Measurements from ENCODE around the gene ZNF670.
A peak's percentile ranks its signal among the peaks of the same experiment; 100 is the strongest.
"Not testable (repeated sequence)": the region's sequence is repeated elsewhere in the genome, so short reads cannot be mapped to it uniquely, and the experiment has no call there.

ZNF670 gene

DNA sequence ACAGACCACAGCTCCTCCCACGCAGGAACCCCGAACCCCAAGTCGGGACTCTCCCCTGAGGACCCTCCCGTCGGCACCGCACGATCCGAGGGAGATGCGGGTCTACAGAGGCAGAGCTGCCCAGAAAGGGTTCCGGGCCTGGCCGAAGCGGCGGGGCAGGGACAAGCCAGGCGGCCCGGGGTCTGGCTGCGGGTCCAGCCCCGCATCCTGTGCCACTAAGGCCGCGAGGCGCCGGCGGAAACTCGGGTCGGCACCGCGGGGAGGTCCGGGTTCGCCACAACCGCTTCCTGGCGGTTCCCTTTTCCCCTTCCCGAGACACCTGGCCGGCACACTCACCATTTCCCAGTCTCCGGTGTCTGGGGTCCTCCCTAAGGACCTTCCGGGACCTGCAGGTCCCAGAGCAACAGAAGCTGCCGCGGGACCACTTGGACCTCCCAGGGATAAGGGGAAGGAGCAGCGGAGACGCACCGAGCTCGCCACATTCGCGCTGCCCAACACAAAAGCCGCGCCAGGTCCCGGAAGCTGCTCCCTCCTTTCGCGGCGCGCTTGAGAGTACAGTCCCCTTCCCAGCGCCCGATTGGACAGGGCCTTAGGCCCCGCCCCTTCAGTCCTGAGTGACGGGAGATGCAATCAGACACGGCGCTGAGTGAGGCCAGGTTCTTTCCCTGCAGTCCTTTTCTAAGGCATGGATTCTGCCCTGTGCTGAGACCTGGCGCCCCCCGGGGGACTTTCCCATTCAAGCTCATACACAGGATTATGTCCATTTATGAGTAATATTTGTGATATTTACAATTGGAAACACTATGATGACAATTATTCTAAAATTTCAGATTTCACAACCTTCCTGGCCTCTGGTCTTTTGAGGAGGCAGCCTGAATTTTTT, at the start of gene ZNF670:
Gene ZNF670, minus strand, starts transcription at position 554 of the 883 bp plus-strand sequence. Its CDS starts 215 bp downstream, at position 339.
- peak; percentile 92 for DNase-seq

DNA sequence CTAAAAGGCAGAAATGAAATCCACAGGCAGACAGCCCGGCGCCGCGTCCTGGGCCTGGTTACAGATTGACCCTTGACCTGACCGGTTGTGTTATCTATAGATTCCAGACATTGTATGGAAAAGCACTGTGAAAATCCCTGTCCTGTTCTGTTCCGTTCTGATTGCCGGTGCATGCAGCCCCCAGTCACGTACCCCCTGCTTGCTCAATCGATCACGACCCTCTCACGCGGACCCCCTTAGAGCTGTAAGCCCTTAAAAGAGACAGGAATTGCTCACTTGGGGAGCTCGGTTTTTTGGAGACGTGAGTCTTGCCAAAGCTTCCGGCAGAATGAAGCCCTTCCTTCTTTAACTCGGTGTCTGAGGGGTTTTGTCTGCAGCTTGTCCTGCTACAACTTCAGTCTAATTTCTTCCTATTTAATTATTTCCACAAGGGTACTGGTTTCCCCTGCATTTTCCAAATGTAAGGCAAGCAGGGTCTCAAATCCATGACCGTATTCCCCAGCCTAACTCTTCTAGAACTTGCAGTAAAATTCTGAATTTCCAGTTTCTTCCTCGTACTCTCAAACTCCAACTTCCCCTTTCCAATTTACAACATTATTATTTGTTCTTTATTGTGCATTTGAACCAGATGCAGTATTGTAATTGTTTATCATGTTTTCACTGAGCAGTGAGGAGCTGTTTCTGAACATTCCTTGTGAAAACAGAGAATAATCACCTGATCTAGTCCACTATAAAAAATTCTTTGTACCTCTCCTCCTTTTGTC, 49.1 kb upstream of the ZNF670 start:
- DNase-seq, result not testable (repeated sequence)

DNA sequence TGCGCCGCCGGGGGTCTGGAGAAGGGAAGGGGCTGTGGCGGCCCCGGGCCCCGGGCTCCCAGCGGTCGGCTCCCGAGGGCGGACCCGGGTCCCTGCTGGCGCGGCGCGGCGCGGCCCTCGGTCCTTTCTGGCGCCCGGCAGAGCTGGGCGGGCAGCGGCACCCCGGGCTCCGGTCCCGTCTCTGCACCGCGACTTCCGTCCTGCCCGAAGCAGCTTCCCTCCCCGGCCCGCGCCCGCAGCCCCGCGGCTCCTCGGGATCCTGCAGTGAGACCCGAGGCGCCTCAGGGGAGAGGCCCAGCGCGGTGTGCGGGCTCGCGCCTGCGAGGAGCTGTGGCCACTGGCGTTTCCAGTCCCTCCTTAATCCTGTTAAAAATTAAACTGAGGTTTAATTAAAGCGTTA, 48.0 kb upstream of the ZNF670 start:
- not testable (repeated sequence) for DNase-seq

DNA sequence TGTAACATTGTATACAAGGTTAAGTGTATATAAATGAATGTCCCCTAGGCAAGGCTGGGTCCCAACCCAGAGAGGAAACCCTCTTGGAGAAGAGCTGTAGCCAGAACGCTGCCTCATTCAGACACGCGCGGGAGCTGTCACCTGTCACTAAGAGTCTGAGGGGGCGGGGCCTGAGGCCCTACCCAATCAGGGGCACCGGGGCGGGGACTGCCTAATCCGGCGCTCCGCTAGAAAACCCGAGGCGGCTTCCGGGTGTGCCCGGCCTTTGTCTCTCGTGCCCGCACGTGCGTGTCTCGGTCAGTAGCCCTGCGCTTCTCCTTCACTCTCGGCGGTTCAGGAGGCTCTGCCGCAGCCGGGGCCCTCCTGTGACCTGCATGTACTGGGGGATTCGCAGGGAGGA, 47.6 kb upstream of the ZNF670 start:
- DNase-seq, result not testable (repeated sequence)

DNA sequence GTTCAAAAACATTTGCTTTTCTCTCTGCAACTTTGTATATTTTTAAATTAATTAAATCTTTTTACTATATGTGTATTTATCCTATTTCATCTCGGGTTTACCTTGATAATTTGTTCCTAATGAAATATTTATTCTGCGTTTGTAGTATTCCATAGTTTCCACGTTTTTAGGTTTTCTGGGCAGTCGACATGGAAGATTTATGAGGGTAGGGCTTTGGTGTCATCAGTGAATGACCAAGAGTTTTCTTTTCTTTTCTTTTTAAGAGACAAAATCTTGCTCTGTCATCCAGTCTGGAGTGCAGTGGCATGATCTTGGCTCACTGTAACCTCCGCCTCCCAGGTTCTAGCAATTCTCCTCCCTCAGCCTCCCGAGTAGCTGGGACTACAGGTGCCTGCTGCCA, 42.8 kb upstream of the ZNF670 start:
- DNase-seq, result no peak

DNA sequence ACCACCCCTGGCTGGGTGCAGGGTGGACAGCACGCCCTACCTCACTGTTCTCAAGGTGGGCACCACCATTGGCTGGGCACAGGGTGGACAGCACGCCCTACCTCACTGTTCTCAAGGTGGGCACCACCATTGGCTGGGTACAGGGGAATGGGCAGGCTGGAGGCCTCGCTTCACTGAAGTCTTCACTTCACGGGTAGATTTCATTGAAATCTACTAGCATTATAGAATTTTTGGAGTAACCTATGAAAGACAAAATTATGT, 41.7 kb upstream of the ZNF670 start:
- not testable (repeated sequence) for DNase-seq

DNA sequence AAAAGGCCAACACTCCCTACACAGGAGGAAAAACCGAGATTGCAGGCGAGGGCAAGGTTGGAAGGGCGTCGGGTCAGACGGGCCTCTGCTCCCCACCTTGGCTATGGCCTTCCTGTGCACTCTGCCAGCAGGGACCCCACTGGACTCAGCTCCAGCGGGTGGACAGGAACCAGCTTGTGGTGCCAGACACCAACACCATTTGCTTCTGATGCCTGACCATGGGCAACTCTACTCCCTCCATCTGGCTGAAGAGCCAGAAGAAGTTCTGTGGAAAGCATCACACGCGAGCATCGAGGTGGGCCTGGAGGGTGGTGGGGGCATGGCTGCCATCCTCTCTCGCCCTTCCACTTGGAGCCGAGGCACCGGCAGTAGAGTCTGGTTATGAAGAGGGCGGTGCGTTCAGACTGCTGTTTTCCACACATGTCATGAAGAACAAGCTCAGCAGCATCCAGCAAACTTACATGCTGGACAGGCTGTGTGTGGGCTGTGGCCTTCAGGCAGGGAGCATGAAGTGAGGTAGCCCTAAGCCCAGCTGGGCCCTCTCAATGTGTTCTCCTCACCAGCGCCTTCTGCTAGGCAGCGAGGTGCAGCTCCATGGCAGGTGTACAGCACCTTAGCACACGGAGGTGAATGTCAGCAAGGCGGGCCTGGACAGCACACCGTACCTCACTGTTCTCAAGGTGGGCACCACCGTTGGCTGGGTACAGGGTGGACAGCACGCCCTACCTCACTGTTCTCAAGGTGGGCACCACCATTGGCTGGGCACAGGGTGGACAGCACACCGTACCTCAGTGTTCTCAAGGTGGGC, 41.2 kb upstream of the ZNF670 start:
- no peak for DNase-seq

DNA sequence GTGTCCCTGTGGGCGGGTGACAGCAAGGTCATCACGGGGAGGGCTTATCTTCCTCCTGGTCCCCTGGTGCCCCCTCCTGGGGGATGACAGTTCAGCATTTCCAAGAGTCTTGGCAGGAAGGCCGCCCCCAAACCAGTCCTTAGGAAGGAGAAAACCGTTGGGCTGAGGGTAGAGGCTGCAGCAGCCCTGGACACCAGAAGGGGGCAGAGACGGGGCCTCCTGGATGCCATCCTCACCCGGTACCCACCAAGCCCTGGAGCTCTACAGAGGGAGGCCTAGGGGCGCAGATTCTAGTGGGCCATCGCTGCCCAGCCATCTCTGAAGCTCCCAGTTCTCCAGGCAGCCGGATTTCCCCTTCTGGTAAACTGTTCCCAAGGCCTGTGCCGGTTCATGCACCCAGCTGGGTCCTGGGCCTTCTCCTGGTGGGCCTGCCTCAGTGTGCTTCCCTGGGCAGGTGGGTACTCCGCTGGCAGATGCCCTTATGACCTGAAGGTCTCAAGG, 40.4 kb upstream of the ZNF670 start:
- DNase-seq, result no peak

DNA sequence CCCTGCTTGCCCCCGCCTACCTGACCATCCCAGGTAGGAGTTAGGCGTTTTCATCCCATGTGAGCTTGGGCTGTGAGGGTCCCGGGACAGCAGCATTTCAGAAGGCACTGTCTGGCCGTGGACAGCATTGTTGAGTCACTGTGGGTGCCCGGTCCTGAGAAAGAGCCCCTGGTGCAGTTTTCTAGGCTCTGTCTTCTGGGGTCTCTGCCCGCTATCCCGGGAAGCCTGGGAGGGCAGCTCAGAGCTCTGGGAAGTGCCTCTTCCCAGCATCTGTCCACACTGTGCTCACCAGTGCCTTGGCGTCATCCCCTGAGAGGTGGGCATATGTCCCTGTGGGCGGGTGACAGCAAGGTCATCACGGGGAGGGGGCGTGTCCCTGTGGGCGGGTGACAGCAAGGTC, 36.9 kb upstream of the ZNF670 start:
- DNase-seq, result no peak

DNA sequence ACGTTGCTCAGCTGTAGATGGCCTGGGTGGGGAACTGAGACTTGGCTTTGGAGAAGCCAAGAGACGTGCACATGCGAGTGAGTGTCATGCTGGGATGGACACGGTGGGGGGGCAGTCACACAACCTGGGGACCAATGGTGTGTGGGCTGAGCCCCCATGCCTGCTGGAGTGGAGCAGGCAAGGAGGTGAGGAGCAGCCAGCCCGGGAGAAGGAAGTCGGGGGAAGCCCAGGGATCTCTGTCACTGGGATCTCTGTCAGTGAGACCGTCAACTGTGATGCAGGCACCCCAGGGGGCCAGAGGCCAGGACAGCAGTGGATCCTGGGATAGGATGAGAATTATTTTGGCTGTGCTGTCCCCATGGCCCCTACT, 36.5 kb upstream of the ZNF670 start:
- DNase-seq, result no peak

DNA sequence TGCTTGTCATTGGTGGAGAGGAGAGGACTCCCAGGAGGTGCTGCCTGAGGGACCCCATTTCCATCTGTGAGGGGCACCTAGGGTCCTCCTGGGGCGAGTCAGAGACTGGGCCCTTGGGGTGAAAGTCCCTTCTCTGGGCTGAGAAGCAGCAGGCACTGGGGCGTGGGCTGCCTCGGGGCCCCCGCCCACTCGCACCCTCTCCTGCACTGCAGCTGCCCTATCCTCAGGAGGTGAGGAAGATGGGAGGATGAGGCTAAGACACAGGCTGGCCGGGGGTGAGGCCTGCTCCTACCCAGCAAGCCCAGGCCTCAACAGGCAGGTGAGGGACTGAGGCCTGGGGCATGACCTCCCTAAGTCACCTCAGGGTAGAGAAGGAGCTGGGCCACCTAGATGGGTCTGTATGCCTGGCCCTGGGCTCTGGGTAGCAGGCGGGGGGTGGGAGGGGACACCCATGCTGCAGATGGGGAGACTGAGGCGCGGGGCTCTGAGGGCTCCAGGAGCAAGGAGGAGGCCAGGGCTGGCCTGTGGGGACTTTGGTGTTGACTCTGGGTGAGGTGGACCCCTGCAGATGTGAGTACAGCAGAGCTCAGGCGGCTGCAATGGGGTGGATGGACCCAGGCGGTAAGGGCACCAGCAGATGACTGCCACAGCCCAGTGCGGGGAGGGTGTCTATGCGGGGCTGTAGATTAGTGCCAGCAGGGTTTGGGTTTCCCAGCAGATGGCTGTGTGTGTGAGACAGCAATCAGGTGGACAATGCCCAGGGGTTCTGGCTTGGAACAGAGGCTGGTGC, 35.9 kb upstream of the ZNF670 start:
- DNase-seq, result no peak

DNA sequence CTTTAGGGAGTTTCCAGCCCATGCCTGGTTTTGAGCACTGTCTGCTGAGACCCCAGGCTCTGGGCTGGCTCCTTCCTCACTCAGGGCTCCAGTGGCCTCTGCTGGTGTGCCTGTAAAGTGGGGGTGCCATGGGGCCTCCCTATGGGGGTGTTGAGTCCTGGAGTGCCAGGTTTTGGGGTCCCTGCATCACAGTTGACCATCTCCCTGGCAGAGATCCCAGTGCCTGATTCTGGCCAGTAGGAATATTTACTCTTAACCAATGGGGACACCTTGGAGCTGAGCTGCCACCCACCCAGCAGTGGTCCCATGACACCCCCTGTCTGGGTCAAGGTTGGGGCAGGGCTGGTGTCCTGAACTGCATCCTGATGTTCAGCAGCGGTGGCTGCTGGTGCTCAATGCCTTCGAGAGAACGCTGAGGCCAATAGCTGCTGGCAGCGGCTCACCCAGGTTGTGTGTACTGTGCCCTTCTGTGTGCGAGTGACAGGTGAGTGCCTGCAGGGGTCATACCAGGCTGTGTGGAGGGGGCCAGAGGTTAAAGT, 35.2 kb upstream of the ZNF670 start:
- DNase-seq, result no peak

DNA sequence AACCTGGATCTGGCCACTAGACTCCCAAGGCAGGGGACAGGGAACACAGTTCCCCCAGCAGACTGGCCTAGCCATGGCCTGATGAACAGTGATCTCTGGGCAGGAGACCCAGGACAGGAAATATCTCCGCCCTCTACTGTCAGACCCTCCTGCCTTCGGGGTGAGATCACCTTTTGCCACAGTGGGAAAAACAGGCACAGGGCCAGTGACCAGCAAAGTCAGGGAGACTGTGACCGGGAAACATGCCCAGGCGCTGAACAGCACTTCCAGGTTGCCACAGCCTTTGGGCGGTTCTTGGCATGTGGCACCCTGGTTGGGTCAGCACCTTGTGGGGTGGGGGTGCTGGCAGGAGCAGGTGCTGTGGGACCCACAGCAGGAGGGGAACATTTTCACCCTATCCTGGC, 34.5 kb upstream of the ZNF670 start:
- no peak for DNase-seq

DNA sequence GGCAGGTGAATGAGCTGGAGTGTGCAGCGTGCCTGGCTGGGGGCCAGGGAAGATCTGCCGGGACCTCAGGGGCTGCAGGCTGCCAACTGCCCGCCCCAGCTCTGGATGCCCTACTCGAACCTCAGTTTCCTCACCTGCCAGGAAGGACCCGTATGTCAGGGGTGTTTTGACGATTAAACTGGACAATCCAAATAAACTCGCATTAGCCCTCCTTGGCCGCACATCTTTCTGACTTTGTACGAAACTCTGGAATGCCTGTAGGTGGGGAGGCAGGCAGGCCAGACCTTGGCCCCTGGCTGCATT, 33.8 kb upstream of the ZNF670 start:
- DNase-seq, result no peak

DNA sequence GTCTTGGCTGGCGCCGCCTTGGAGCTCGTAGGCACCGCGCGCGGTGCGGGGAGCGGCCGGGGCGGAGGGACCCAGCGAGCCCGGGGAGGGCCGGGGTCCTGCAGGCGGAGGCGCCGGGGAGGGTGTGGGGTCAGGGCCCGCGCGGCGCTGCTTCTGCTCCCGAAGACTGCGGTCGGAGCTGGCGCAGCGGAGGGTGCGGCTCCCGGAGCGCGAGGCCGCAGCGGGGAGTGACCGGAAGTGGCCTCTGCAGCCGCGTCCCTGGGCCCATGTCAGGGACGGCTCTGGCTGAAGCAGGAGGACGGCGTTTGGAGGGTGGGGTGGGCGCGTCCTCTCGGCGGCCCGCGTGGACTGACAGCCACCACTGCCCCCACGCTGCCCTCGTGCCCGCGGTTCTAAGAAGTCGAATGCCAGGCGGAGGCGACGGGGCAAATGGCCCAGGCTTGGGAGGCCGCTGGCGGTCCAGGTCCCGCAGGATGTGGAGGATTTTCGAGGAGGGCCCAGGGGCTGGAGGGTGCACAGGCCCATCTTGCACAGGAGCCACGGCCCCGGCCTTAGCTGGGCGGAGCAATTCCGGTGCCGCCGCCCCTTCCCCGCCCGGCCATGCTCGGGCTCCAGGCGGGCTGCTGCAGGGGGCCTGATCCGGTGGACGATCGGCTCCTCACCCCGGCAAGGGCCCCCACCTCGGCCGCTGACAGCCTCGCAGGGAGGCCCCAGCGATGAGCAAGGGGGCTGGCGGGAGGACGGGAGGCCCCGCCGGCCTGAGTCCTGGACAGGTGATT, 33.3 kb upstream of the ZNF670 start:
- peak; percentile 72 for DNase-seq

DNA sequence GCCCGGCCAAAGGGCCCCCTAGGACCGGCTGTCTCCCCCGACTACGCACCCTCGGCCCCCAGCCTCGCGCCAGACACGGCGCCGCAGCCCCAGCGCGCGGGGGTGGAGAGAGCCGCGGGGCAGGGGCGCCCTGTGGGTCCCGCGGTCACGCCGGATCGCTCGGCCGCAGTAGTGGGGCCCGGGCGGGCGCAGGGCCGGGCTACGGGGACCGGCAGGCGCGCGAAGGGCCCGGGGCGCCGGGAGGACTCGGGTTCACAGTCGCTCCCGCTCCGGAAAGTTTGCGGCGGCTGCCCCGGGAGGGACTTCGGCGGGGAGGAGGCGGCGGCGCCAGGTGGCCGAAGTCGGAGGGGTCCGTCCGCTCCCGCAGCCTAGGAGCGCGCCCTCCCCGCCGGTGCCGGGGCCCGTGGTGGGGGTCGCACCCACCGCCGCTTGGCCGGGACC, 32.7 kb upstream of the ZNF670 start:
- DNase-seq, result no peak

DNA sequence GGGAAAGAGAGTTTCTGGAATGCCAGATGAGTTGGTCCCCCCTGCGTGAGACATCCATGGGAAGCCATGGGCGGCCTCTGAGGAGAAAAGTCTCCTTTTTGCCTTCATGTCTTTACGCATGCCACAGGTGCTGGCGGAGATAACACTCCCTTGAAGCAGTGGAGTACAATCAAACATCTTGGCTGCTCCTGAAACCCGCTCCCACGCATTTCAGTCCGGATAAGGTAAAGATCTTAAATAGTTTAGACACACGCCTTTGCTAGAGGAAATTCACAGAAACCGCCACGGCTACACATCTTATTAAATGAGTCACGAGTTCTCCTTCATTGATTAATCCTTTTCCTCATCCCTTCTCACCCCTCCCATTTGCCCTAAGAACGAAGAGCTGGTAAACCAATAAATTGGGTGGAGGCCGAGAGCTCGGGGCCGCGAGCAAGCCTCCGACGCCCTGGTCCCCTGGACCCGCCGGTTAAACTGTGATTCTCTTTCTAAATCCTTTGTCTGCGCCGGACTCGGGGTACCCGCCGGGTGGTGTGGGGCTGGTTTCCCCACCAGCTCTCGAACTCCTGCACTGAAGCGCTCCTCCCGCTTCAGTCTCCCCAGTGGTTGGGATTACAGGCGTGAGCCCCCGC, 32.1 kb upstream of the ZNF670 start:
- no peak for DNase-seq

DNA sequence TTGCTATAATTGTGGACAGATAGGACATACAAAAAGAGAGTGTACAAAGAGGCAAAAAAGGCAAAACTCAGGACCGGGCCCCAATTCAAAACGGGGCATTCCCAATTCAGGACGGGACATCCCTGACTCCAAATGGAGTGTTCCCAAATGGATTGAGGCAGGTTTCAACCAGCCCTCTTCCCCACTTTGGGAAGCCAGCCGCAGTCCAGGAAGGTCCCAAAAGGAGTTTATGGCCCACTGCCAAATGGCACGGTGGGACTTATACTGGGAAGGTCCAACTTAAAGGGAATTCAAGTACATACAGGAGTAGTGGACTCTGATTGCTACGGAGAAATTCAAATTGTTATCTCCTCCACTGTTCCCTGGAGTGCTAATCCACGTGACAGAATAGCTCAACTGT, 29.1 kb upstream of the ZNF670 start:
- no peak for DNase-seq

DNA sequence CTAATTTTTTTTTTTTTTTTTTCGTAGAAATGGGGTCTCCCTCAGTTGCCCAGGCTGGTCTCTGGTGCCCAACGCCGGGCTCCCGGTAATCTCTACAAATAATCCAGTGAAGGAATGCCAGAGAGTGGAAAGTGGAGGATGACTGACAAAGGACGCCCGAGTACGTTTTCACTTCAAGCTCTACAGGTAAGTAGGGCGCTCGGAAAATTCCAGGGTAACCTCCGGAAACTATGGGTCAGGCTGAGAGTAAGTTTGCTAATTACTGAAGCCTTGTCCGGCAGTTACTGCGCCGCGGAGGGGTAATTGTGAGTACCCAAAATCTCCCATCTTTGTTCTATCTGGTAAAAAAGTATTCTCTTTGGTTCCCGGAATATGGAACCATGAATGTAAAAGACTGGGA, 27.4 kb upstream of the ZNF670 start:
- no peak for DNase-seq

DNA sequence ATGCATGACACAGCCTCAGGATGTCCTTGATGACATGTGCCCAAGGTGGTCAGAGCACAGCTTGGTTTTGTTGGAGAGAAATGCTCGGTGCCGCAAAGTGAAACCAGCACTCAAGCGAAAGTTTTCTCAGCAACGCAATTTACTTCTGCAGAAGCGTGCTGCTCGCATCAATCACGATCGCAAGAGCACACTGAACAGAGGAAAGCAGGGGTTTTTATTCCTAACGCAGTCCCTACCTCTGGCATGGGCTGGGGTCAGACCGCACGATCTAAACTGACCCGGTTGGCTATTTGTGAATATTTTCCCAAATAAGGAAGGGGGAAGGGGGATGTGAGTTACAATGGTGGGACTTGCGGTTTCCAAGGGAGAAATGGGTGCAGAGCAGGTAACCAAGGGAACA, 26.4 kb upstream of the ZNF670 start:
- no peak for DNase-seq

Measured in left hindlimb (tissue), 1 donor.